ENCODE data around the gene RABGAP1. TPM values are rescaled to one million over a fixed set of nuclear protein-coding genes. Genes with fewer than 3 reads are reported as not detected.

Gene RABGAP1
- total RNA-seq, 1 experiment from 2014 or later = 85.1 TPM

GRCh38 chr9:122912964-122913673 lies 27.7 kb upstream of the RABGAP1 start, which contains the start of gene ZBTB6:
Gene ZBTB6, minus strand, starts transcription at chr9:122913323. Its CDS starts 1,251 bp downstream, at chr9:122912072.
- Histone ChIP-seq H3K36me3 (ENCODE audit: insufficient read depth, low read length) (peaks cover 29% of the 10 kb centered on the region; the same call in 1 of the 2 replicates), H3K4me2 (ENCODE audit: low read depth, low read length, poor library complexity, severe bottlenecking) (peak within 1 kb of the TSS; percentile 80), H3K4me1 (ENCODE audit: low read length) (peaks cover 19% of the 10 kb centered on the region), H3K79me2 (ENCODE audit: low read length) (peaks cover 67% of the 10 kb centered on the region), H3K4me3 (ENCODE audit: low read length) (peak within 1 kb of the TSS; percentile 78), H3K9me3 (ENCODE audit: low read length) (no peaks in the 10 kb centered on the region), H3K27ac (ENCODE audit: low read length) (peak within 1 kb of the TSS; percentile 92), H3K9ac (ENCODE audit: low read length) (peak within 1 kb of the TSS; percentile 79), H3K27me3 (ENCODE audit: low read length) (no peaks in the 10 kb centered on the region), H3K9me2 (replicated peaks; ENCODE audit: insufficient read depth, low read length) (no peaks in the 10 kb centered on the region), H4K20me1 (ENCODE audit: insufficient read depth, low read depth, low read length) (no peaks in the 10 kb centered on the region), H2AFZ (ENCODE audit: low read length) (no peak within 1 kb of the TSS)
- DNase-seq = peak; percentile 94

GRCh38 chr9:122918310-122918709 lies 22.5 kb upstream of the RABGAP1 start:
- H3K36me3 ChIP-seq (ENCODE audit: insufficient read depth, low read length) = peaks cover 13% of the 10 kb centered on the region; the same call in 1 of the 2 replicates
- H3K4me2 ChIP-seq (ENCODE audit: low read depth, low read length, poor library complexity, severe bottlenecking) = no peak overlapping the region
- no peaks in the 10 kb centered on the region for H3K27me3 ChIP-seq (ENCODE audit: low read length)

GRCh38 chr9:122922713-122923112 lies 18.1 kb upstream of the RABGAP1 start:
- Histone ChIP-seq H3K4me3 (ENCODE audit: low read length) (no peak overlapping the region), H3K79me2 (ENCODE audit: low read length) (peaks cover 80% of the 10 kb centered on the region), H3K9me2 (replicated peaks; ENCODE audit: insufficient read depth, low read length) (no peaks in the 10 kb centered on the region), H3K36me3 (ENCODE audit: insufficient read depth, low read length) (peaks cover 10% of the 10 kb centered on the region; the same call in 1 of the 2 replicates), H3K27me3 (ENCODE audit: low read length) (no peaks in the 10 kb centered on the region), H3K9ac (ENCODE audit: low read length) (no peak overlapping the region), H3K4me1 (ENCODE audit: low read length) (peaks cover 10% of the 10 kb centered on the region), H2AFZ (ENCODE audit: low read length) (no peak overlapping the region), H3K27ac (ENCODE audit: low read length) (no peak overlapping the region), H3K4me2 (ENCODE audit: low read depth, low read length, poor library complexity, severe bottlenecking) (no peak overlapping the region), H3K9me3 (ENCODE audit: low read length) (no peaks in the 10 kb centered on the region), H4K20me1 (ENCODE audit: insufficient read depth, low read depth, low read length) (no peaks in the 10 kb centered on the region)
- no peak for DNase-seq

More at GRCh38 chr9:122918310-122918709, 22.5 kb upstream of the RABGAP1 start:
- Histone ChIP-seq H4K20me1 (ENCODE audit: insufficient read depth, low read depth, low read length) (no peaks in the 10 kb centered on the region), H3K9ac (ENCODE audit: low read length) (no peak overlapping the region), H3K4me1 (ENCODE audit: low read length) (peaks cover 7% of the 10 kb centered on the region; the same call in 1 of the 2 replicates), H3K9me2 (replicated peaks; ENCODE audit: insufficient read depth, low read length) (no peaks in the 10 kb centered on the region), H2AFZ (ENCODE audit: low read length) (no peak overlapping the region), H3K27ac (ENCODE audit: low read length) (no peak overlapping the region), H3K79me2 (ENCODE audit: low read length) (peaks cover 68% of the 10 kb centered on the region), H3K4me3 (ENCODE audit: low read length) (no peak overlapping the region), H3K9me3 (ENCODE audit: low read length) (no peaks in the 10 kb centered on the region)
- DNase-seq = no peak

GRCh38 chr9:122923947-122924346 lies 16.9 kb upstream of the RABGAP1 start:
- H3K4me3 ChIP-seq (ENCODE audit: low read length) = no peak overlapping the region
- H3K27me3 ChIP-seq (ENCODE audit: low read length) = no peaks in the 10 kb centered on the region
- peak; percentile 49 for DNase-seq
- H3K9me3 ChIP-seq (ENCODE audit: low read length) = no peaks in the 10 kb centered on the region
- H3K36me3 ChIP-seq (ENCODE audit: insufficient read depth, low read length) = peaks cover 12% of the 10 kb centered on the region; the same call in 1 of the 2 replicates
- H3K27ac ChIP-seq (ENCODE audit: low read length) = peak overlapping the region; percentile 21; the same call in 1 of the 2 replicates
- peaks cover 79% of the 10 kb centered on the region for H3K79me2 ChIP-seq (ENCODE audit: low read length)
- H3K9ac ChIP-seq (ENCODE audit: low read length) = no peak overlapping the region
- peaks cover 11% of the 10 kb centered on the region for H3K4me1 ChIP-seq (ENCODE audit: low read length)
- H3K9me2 ChIP-seq (replicated peaks; ENCODE audit: insufficient read depth, low read length) = no peaks in the 10 kb centered on the region
- no peaks in the 10 kb centered on the region for H4K20me1 ChIP-seq (ENCODE audit: insufficient read depth, low read depth, low read length)
- no peak overlapping the region for H3K4me2 ChIP-seq (ENCODE audit: low read depth, low read length, poor library complexity, severe bottlenecking)
- no peak overlapping the region for H2AFZ ChIP-seq (ENCODE audit: low read length)

- Histone ChIP-seq H3K27ac (ENCODE audit: low read length) (no peak overlapping the region), H3K79me2 (ENCODE audit: low read length) (peaks cover 88% of the 10 kb centered on the region), H3K4me2 (ENCODE audit: low read depth, low read length, poor library complexity, severe bottlenecking) (peak overlapping the region; percentile 77), H2AFZ (ENCODE audit: low read length) (no peak overlapping the region), H4K20me1 (ENCODE audit: insufficient read depth, low read depth, low read length) (0 out of 2 replicates have a peak, but pooled peaks cover 3% of the 10 kb centered on the region), H3K4me1 (ENCODE audit: low read length) (peaks cover 24% of the 10 kb centered on the region), H3K9ac (ENCODE audit: low read length) (peak overlapping the region; percentile 90), H3K27me3 (ENCODE audit: low read length) (no peaks in the 10 kb centered on the region), H3K36me3 (ENCODE audit: insufficient read depth, low read length) (peaks cover 10% of the 10 kb centered on the region; the same call in 1 of the 2 replicates), H3K9me2 (replicated peaks; ENCODE audit: insufficient read depth, low read length) (no peaks in the 10 kb centered on the region), H3K4me3 (ENCODE audit: low read length) (peak overlapping the region; percentile 84), H3K9me3 (ENCODE audit: low read length) (no peaks in the 10 kb centered on the region)
- no peak for DNase-seq
These were observed 10.9 kb upstream of the RABGAP1 start for GRCh38 chr9:122929796-122930354.

GRCh38 chr9:122930541-122931225 lies 10.1 kb upstream of the RABGAP1 start:
- peaks cover 12% of the 10 kb centered on the region; the same call in 1 of the 2 replicates for H3K36me3 ChIP-seq (ENCODE audit: insufficient read depth, low read length)
- no peak for DNase-seq
- no peak overlapping the region for H2AFZ ChIP-seq (ENCODE audit: low read length)
- H3K9me3 ChIP-seq (ENCODE audit: low read length) = no peaks in the 10 kb centered on the region
- no peaks in the 10 kb centered on the region for H3K27me3 ChIP-seq (ENCODE audit: low read length)
- 0 out of 2 replicates have a peak, but pooled peaks cover 3% of the 10 kb centered on the region for H4K20me1 ChIP-seq (ENCODE audit: insufficient read depth, low read depth, low read length)
- H3K9me2 ChIP-seq (replicated peaks; ENCODE audit: insufficient read depth, low read length) = no peaks in the 10 kb centered on the region
- H3K4me3 ChIP-seq (ENCODE audit: low read length) = peak overlapping the region; percentile 84
- H3K9ac ChIP-seq (ENCODE audit: low read length) = peak overlapping the region; percentile 90
- H3K4me1 ChIP-seq (ENCODE audit: low read length) = peaks cover 24% of the 10 kb centered on the region
- H3K4me2 ChIP-seq (ENCODE audit: low read depth, low read length, poor library complexity, severe bottlenecking) = peak overlapping the region; percentile 77
- peak overlapping the region; percentile 76 for H3K27ac ChIP-seq (ENCODE audit: low read length)
- H3K79me2 ChIP-seq (ENCODE audit: low read length) = peaks cover 90% of the 10 kb centered on the region

- peaks cover 24% of the 10 kb centered on the region for H3K4me1 ChIP-seq (ENCODE audit: low read length)
- H3K9ac ChIP-seq (ENCODE audit: low read length) = peak within 1 kb of the TSS; percentile 90
- H3K36me3 ChIP-seq (ENCODE audit: insufficient read depth, low read length) = peaks cover 18% of the 10 kb centered on the region
- peak; percentile 98 for DNase-seq
- H3K9me2 ChIP-seq (replicated peaks; ENCODE audit: insufficient read depth, low read length) = no peaks in the 10 kb centered on the region
- no peaks in the 10 kb centered on the region for H3K9me3 ChIP-seq (ENCODE audit: low read length)
- H3K27me3 ChIP-seq (ENCODE audit: low read length) = no peaks in the 10 kb centered on the region
- H3K4me2 ChIP-seq (ENCODE audit: low read depth, low read length, poor library complexity, severe bottlenecking) = peak within 1 kb of the TSS; percentile 77
- H3K27ac ChIP-seq (ENCODE audit: low read length) = peak within 1 kb of the TSS; percentile 77
- peaks cover 95% of the 10 kb centered on the region for H3K79me2 ChIP-seq (ENCODE audit: low read length)
- peak within 1 kb of the TSS; percentile 84 for H3K4me3 ChIP-seq (ENCODE audit: low read length)
- 0 out of 2 replicates have a peak, but pooled peaks cover 3% of the 10 kb centered on the region for H4K20me1 ChIP-seq (ENCODE audit: insufficient read depth, low read depth, low read length)
- peak within 1 kb of the TSS; percentile 43; the same call in 1 of the 2 replicates for H2AFZ ChIP-seq (ENCODE audit: low read length)
These were observed 9.3 kb upstream of the RABGAP1 start, which contains the start of gene ZBTB26 for GRCh38 chr9:122931226-122932121. Gene ZBTB26, minus strand, starts transcription at chr9:122931512. Its CDS starts 11,578 bp downstream, at chr9:122919934.

Data from Karpas-422 (cell line).